GM18861 (cell line): ENCODE results near the gene GRID1.
"Not testable (repeated sequence)": the region's sequence is repeated elsewhere in the genome, so short reads cannot be mapped to it uniquely, and the experiment has no call there.

Experiments
- ATAC-seq: cut with Tn5 transposase; IDR thresholded peaks from one replicate; pipeline ENCODE4 v1.9.1; 2021; ENCODE audit not compliant: unreplicated experiment

GRID1 gene

GRCh38 chr10:86176850-86177536, 189.6 kb downstream of the GRID1 start:
- no peak for ATAC-seq

- ATAC-seq = not testable (repeated sequence)
Measured at GRCh38 chr10:86175476-86175875, 191.1 kb downstream of the GRID1 start.

- ATAC-seq = no peak
Measured at GRCh38 chr10:86172301-86172700, 194.3 kb downstream of the GRID1 start.

GRCh38 chr10:86170255-86171108, 196.1 kb downstream of the GRID1 start:
- no peak for ATAC-seq

GRCh38 chr10:86169506-86170254, 196.9 kb downstream of the GRID1 start:
- no peak for ATAC-seq

- no peak for ATAC-seq
Measured at GRCh38 chr10:86169066-86169465, 197.5 kb downstream of the GRID1 start.

GRCh38 chr10:86168256-86168655, 198.3 kb downstream of the GRID1 start:
- ATAC-seq = no peak

- no peak for ATAC-seq
Measured at GRCh38 chr10:86167762-86168128, 198.8 kb downstream of the GRID1 start.

GRCh38 chr10:86167121-86167761, 199.4 kb downstream of the GRID1 start:
- ATAC-seq = no peak

GRCh38 chr10:86165666-86166065, 200.9 kb downstream of the GRID1 start:
- ATAC-seq = no peak

GRCh38 chr10:86164960-86165630, 201.5 kb downstream of the GRID1 start:
- ATAC-seq = no peak

GRCh38 chr10:86164174-86164774, 202.3 kb downstream of the GRID1 start:
- ATAC-seq = no peak

- no peak for ATAC-seq
Measured at GRCh38 chr10:86163522-86164173, 202.9 kb downstream of the GRID1 start.

- no peak for ATAC-seq
Measured at GRCh38 chr10:86162696-86163400, 203.7 kb downstream of the GRID1 start.

- ATAC-seq = no peak
Measured at GRCh38 chr10:86162036-86162435, 204.6 kb downstream of the GRID1 start.

GRCh38 chr10:86160890-86161585, 205.6 kb downstream of the GRID1 start:
- ATAC-seq = no peak

- no peak for ATAC-seq
Measured at GRCh38 chr10:86159797-86160196, 206.8 kb downstream of the GRID1 start.
